ENCODE results near the gene ITGBL1.

Gene ITGBL1

DNA sequence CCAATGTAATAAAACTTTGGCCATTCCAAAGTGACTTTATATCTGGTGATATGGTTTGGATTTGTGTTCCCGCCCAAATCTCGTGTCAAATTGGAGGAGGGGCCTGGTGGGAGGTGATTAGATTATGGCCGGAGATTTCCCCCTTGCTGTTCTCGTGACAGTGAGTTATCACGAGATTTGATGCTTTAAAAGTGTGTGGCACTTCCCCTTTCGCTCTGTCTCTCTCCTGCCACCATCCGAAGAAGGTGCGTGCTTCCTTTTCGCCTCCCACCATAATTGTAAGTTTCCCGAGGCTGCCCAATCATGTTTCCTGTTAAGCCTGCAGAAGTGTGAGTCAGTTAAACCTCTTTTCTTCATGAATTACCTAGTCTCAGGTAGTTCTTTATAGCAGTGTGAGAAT is 26.9 kb upstream of the ITGBL1 start:
- TF ChIP-seq POLR2A (IDR thresholded peaks at IDR 0.05; ENCODE audit: low read length) (no peak), GATA1 (IDR thresholded peaks at IDR 0.05; ENCODE audit: low read depth, low read length) (no peak)
- no peak for DNase-seq

- DNase-seq: no peak
- TF ChIP-seq POLR2A (IDR thresholded peaks at IDR 0.05; ENCODE audit: low read length) (no peak), GATA1 (IDR thresholded peaks at IDR 0.05; ENCODE audit: low read depth, low read length) (no peak)
These were observed 22.7 kb upstream of the ITGBL1 start for GRCh38 chr13:101429733-101430132.

GRCh38 chr13:101433895-101434294 is 18.6 kb upstream of the ITGBL1 start:
- TF ChIP-seq POLR2A (IDR thresholded peaks at IDR 0.05; ENCODE audit: low read length) (no peak), GATA1 (IDR thresholded peaks at IDR 0.05; ENCODE audit: low read depth, low read length) (no peak)
- DNase-seq: no peak

DNA sequence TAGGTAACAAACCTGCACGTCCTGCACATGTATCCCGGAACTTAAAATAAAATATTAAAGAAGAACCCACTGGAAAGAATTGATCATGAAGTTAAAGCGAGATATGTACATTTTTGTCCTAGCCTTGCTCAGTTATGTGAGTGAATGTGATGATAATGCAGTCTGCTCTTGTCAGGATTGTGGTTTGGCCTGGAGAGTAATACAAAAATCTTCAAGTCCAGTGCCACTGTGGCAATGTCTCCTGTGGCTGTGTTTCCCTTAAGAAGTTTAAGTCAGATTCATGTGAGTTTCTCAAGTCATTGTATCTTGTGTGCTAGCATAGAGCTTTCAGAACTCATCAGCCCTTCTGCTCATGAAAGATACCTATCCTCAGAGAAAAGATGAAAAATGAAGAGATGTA is 18.0 kb upstream of the ITGBL1 start:
- no peak for DNase-seq
- TF ChIP-seq GATA1 (IDR thresholded peaks at IDR 0.05; ENCODE audit: low read depth, low read length) (no peak), POLR2A (IDR thresholded peaks at IDR 0.05; ENCODE audit: low read length) (no peak)

DNA sequence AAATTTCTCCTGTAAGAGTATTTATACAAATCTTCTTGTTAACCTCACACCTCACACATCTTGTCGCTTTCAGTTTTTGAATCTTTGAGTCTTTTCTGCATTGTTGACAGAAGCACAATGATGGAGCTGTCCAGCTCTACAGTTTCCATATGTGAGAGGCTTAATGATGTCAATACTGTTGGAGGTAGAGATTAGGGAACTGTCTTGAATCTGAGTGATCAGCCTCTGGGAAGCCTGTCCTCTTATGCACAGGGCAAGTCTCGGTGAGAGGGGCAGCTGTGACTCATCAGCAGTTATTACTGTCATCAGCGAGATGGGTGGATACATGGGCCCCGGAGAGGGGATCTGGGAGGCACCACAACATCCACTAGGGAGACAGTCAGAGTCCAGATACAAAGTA is 4.6 kb upstream of the ITGBL1 start:
- DNase-seq: no peak
- TF ChIP-seq GATA1 (IDR thresholded peaks at IDR 0.05; ENCODE audit: low read depth, low read length): no peak
- TF ChIP-seq POLR2A (IDR thresholded peaks at IDR 0.05; ENCODE audit: low read length): no peak

- DNase-seq: no peak
- no peak for TF ChIP-seq GATA1 (IDR thresholded peaks at IDR 0.05; ENCODE audit: low read depth, low read length)
- no peak for TF ChIP-seq POLR2A (IDR thresholded peaks at IDR 0.05; ENCODE audit: low read length)
These were observed 2.4 kb upstream of the ITGBL1 start for GRCh38 chr13:101449790-101450748.

DNA sequence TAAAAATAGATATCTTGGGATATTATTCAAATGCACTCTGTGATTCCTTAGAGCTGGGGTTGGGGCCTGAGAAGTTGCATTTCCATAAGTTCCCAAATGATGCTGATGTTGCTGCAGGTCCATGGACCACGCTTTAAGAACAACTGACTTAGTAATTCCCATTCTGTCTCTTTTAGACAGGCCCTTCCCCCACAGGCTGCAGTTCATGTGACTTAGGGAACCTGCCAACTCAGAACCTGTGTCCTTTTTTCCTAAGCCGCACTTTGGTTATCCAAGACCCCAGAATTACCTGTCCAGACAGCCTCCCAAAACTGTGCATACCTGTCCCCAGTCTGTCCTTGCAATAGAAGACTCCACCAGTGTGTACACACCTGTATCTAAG is 1.7 kb upstream of the ITGBL1 start:
- TF ChIP-seq POLR2A (IDR thresholded peaks at IDR 0.05; ENCODE audit: low read length) (no peak), GATA1 (IDR thresholded peaks at IDR 0.05; ENCODE audit: low read depth, low read length) (no peak)
- DNase-seq: no peak

- no peak for DNase-seq
- TF ChIP-seq POLR2A (IDR thresholded peaks at IDR 0.05; ENCODE audit: low read length) (no peak), GATA1 (IDR thresholded peaks at IDR 0.05; ENCODE audit: low read depth, low read length) (no peak)
These were observed 834 bp upstream of the ITGBL1 start for GRCh38 chr13:101451641-101452040.

DNA sequence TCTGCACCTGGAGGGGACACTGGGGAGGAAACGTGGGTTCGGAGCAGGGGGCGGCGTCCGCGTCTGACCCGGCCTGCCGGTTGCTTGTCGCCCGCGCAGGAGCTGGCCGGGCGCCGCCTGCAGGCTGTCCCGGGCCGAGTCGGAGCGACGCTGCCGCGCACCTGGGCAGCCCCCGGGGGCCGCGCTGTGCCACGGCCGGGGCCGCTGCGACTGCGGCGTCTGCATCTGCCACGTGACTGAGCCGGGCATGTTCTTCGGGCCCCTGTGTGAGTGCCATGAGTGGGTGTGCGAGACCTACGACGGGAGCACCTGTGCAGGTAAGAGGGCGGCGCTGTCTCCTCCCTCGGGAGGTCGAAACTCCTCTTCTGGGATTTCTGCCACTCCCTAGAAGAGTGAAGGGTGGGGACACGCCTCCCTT is 1.3 kb downstream of the ITGBL1 start:
- no peak for DNase-seq
- no peak for TF ChIP-seq GATA1 (IDR thresholded peaks at IDR 0.05; ENCODE audit: low read depth, low read length)
- TF ChIP-seq POLR2A (IDR thresholded peaks at IDR 0.05; ENCODE audit: low read length): no peak

- no peak for DNase-seq
These were observed 2.3 kb downstream of the ITGBL1 start for GRCh38 chr13:101454767-101455166.

GRCh38 chr13:101455863-101456262 is 3.4 kb downstream of the ITGBL1 start:
- TF ChIP-seq GATA1 (IDR thresholded peaks at IDR 0.05; ENCODE audit: low read depth, low read length): no peak
- no peak for TF ChIP-seq POLR2A (IDR thresholded peaks at IDR 0.05; ENCODE audit: low read length)
- no peak for DNase-seq

More at GRCh38 chr13:101454767-101455166, 2.3 kb downstream of the ITGBL1 start:
- no peak for TF ChIP-seq POLR2A (IDR thresholded peaks at IDR 0.05; ENCODE audit: low read length)
- no peak for TF ChIP-seq GATA1 (IDR thresholded peaks at IDR 0.05; ENCODE audit: low read depth, low read length)

- TF ChIP-seq GATA1 (IDR thresholded peaks at IDR 0.05; ENCODE audit: low read depth, low read length): no peak
- TF ChIP-seq POLR2A (IDR thresholded peaks at IDR 0.05; ENCODE audit: low read length): no peak
- DNase-seq: no peak
These were observed 4.7 kb downstream of the ITGBL1 start for GRCh38 chr13:101457176-101457575.

- DNase-seq: no peak
- TF ChIP-seq GATA1 (IDR thresholded peaks at IDR 0.05; ENCODE audit: low read depth, low read length) (no peak), POLR2A (IDR thresholded peaks at IDR 0.05; ENCODE audit: low read length) (no peak)
These were observed 13.4 kb downstream of the ITGBL1 start for GRCh38 chr13:101465877-101466276.

GRCh38 chr13:101467415-101467814 is 14.9 kb downstream of the ITGBL1 start:
- DNase-seq: no peak
- TF ChIP-seq POLR2A (IDR thresholded peaks at IDR 0.05; ENCODE audit: low read length) (no peak), GATA1 (IDR thresholded peaks at IDR 0.05; ENCODE audit: low read depth, low read length) (no peak)

DNA sequence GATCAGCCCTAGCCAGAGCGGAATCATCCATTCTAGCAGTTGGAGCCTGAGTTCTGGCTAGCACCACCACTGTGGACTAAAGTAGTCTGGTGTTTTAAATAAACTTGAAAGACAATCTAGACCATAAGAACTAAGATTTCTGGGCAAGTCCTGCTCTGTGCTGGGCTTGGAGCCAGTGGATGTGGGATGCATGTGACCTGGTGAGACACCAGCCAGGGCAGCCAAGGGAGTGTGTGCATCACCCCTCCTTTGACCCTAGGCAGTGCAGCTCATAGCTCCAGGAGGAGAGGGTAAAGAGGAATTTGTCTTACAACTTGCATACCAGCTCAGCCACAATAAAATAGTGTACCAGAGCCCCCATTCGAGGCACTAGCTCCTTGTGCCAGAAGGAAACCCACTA is 21.0 kb downstream of the ITGBL1 start:
- no peak for DNase-seq
- TF ChIP-seq GATA1 (IDR thresholded peaks at IDR 0.05; ENCODE audit: low read depth, low read length): no peak
- TF ChIP-seq POLR2A (IDR thresholded peaks at IDR 0.05; ENCODE audit: low read length): no peak

All from erythroblast (primary cell).